BE2C (cell line): ENCODE results near the gene POC1A.

Experiments
- DNase-seq: peaks from one replicate; pipeline ENCODE4 v3.0.0-alpha.2; 2020
- H3K27me3 ChIP-seq: fragments of 250-450 bp; sonication (Bioruptor Pico); 2 replicates; pipeline ENCODE4 v1.5.1; 2020; ENCODE audit warnings: mild to moderate bottlenecking
- H3K36me3 ChIP-seq: fragments of 250-450 bp; sonication (Bioruptor Pico); 2 replicates; pipeline ENCODE4 v1.5.1; 2020; ENCODE audit warnings: mild to moderate bottlenecking
- H3K4me1 ChIP-seq: fragments of 250-450 bp; sonication (Bioruptor Pico); 2 replicates; pipeline ENCODE4 v1.5.1; 2020
- H3K4me3 ChIP-seq: 2 replicates; pipeline ENCODE4 v1.5.1; 2011; ENCODE audit warnings: low read depth, low read length
- H3K9me3 ChIP-seq: fragments of 250-450 bp; sonication (Bioruptor Pico); 2 replicates; pipeline ENCODE4 v1.5.1; 2020
- TF ChIP-seq, protein P1 (sequence below): IDR thresholded peaks from 2 replicates; pipeline ENCODE4 v1.5.1; 2012; ENCODE audit warnings: mild to moderate bottlenecking, low read depth, low read length

POC1A gene

DNA sequence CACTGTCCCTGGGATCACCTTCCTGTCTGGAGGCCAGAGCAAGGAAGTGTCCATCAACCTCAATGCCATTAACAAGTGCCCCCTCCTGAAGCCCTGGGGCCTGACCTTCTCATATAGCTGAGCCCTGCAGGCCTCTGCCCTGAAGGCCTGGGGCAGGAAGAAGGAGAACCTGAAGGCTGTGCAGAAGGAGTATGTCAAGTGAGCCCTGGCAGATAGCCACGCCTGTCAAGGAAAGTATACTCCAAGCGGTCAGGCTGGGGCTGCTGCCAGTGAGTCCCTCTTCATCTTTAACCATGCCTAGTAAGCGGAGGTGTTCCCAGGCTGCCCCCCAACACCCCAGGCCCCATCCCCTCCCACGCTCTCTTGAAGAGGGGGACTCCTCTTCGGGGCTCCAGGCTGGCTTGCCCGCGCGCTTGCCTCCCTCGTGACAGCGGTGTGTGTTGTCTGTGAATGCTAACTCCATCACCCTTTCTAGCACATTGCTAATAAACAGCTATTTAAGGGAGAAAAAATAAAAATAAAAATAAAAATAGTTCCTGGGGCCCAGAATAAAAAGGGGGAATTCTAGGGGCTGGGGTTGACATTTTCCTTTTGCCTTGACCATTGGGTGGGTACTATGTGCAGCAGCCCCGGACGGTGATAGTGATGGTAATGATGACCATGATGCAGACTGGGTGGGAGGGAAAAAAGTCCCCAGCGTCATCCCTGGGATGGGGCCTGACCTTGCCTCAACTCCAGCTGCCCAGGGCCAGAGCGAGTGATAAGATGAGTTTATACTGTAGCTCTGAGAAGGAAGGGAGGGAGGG is 40.5 kb upstream of the POC1A start:
- no peak overlapping the region for H3K4me3 ChIP-seq
- no peak for DNase-seq
- H3K9me3 ChIP-seq: no peaks in the 10 kb centered on the region
- H3K4me1 ChIP-seq: peaks cover 6% of the 10 kb centered on the region; the same call in 1 of the 2 replicates
- TF ChIP-seq, protein P1, sequence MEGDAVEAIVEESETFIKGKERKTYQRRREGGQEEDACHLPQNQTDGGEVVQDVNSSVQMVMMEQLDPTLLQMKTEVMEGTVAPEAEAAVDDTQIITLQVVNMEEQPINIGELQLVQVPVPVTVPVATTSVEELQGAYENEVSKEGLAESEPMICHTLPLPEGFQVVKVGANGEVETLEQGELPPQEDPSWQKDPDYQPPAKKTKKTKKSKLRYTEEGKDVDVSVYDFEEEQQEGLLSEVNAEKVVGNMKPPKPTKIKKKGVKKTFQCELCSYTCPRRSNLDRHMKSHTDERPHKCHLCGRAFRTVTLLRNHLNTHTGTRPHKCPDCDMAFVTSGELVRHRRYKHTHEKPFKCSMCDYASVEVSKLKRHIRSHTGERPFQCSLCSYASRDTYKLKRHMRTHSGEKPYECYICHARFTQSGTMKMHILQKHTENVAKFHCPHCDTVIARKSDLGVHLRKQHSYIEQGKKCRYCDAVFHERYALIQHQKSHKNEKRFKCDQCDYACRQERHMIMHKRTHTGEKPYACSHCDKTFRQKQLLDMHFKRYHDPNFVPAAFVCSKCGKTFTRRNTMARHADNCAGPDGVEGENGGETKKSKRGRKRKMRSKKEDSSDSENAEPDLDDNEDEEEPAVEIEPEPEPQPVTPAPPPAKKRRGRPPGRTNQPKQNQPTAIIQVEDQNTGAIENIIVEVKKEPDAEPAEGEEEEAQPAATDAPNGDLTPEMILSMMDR: no peak
- peaks cover 4% of the 10 kb centered on the region; the same call in 1 of the 2 replicates for H3K36me3 ChIP-seq
- no peaks in the 10 kb centered on the region for H3K27me3 ChIP-seq

DNA sequence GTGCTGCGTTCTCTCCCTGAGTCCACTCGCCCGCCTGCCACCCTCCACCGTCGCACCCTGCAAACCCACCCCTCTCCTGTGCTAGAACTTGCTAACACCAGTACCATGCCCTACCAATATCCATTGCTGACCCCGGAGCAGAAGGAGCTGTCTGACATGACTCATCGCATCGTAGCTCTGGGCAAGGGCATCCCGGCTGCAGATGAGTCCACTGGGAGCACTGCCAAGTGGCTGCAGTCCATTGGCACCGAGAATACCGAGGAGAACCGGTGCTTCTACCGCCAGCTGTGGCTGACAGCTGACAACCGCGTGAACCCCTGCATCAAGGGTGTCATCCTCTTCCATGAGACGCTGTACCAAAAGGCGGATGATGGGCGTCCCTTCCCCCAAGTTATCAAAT is 38.8 kb upstream of the POC1A start:
- Histone ChIP-seq H3K4me1 (peaks cover 6% of the 10 kb centered on the region; the same call in 1 of the 2 replicates), H3K9me3 (no peaks in the 10 kb centered on the region), H3K4me3 (no peak overlapping the region), H3K27me3 (no peaks in the 10 kb centered on the region), H3K36me3 (no peaks in the 10 kb centered on the region)
- TF ChIP-seq, protein P1: no peak
- DNase-seq: peak; percentile 19

DNA sequence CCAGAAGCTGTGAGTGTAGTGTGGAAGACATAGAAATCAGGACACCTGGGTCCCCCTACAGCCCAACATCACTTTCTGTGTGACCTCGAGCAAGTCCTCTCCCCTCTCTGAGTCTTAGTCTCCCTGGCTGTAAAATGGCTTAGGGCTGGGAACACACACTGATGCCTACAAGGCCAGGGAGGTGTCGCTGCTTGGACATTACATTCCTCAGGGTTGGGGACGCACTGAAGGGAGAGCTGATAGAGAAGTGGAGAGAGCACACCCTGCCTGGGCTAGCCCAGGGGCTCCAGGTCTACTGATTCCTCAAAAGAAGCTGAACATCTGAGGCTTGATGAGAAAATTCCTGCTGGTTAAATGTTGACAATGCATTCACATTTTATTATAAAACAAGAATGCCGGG is 37.4 kb upstream of the POC1A start:
- H3K4me3 ChIP-seq: no peak overlapping the region
- DNase-seq: no peak
- TF ChIP-seq, protein P1: no peak
- H3K4me1 ChIP-seq: no peaks in the 10 kb centered on the region
- H3K9me3 ChIP-seq: no peaks in the 10 kb centered on the region
- no peaks in the 10 kb centered on the region for H3K36me3 ChIP-seq
- H3K27me3 ChIP-seq: no peaks in the 10 kb centered on the region

DNA sequence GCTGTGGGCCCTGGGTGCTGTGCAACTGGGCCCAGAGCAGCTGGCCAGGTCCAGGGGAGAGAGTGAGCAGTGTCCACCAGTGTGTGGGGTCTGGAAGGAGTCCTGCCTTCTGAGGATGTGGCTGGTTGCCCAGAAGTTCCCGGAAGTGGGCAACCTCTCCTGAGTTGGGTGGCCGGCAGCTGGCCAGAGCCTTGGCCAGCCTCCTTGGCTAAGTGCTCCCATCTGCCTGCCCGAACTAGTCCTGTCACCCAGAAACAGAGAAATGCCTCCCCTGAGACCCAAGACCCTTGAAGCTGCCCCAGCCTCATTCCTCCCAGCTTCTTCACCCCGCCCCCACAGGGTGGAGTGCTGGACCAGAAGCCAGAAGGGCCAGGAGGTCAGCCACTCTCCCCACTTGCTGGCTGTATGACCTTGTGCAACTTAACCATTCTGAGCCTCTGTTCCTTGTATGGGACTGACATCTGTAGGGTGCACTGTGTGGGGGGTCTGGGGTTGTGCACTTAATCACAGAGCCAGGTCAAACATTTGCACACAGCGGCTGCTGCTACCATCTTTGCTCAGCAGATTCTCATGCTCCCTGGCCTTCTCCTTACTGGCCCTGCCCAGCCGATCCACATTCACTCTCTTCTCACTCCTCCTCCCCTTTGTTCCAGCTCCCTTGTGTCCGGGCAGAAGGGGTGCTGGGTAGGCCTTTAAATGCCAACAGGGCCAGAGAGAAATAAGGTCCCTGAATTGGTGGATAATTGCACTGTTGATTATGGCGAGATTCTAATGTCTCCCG is 36.3 kb upstream of the POC1A start:
- DNase-seq: no peak
- Histone ChIP-seq H3K4me3 (no peak overlapping the region), H3K36me3 (no peaks in the 10 kb centered on the region), H3K9me3 (no peaks in the 10 kb centered on the region), H3K4me1 (no peaks in the 10 kb centered on the region), H3K27me3 (no peaks in the 10 kb centered on the region)
- TF ChIP-seq, protein P1: no peak

DNA sequence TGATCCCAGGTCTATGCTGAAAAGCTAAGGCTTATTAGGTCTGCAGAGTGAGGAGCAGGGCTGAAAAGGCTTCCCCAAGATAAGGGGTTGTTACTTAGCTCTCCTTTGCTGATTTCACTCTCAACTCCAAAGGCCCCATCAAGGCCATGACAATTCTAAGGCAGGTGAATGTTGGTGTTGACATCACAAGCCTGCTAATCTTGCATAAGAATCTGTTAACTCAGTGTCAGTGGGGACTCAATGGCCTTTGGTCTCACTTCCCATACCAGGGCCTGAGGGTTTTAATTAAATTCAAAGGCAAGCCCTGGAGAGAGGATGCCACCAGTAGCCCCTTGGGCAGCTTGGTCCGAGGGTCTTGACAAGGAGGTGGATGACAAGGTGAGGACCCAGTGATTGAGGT is 34.3 kb upstream of the POC1A start:
- H3K36me3 ChIP-seq: no peaks in the 10 kb centered on the region
- no peaks in the 10 kb centered on the region for H3K9me3 ChIP-seq
- no peak overlapping the region for H3K4me3 ChIP-seq
- DNase-seq: no peak
- TF ChIP-seq, protein P1: no peak
- H3K4me1 ChIP-seq: no peaks in the 10 kb centered on the region
- no peaks in the 10 kb centered on the region for H3K27me3 ChIP-seq

DNA sequence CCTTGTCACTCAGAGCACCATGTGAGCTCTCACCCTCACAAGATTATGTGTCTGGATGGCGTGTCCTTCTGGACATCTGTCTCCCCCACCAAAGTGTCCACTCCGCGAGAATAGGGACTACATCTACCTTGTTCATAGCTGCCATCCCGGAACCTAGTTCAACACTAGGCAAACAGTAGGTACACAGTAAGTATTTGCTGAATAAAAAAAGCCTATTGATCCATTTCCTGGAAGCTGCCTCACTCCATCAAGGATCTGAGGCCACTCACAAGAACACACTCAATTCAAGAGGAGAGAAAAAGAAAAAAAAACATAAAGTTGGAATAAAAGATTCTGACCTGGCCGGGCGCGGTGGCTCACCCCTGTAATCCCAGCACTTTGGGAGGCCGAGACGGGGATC is 32.5 kb upstream of the POC1A start:
- TF ChIP-seq, protein P1: no peak
- Histone ChIP-seq H3K36me3 (no peaks in the 10 kb centered on the region), H3K27me3 (no peaks in the 10 kb centered on the region), H3K4me1 (no peaks in the 10 kb centered on the region), H3K4me3 (no peak overlapping the region), H3K9me3 (no peaks in the 10 kb centered on the region)
- DNase-seq: no peak
